B cell (primary cell): ENCODE measurements around the gene DIS3L. TPM values are rescaled to one million over a fixed set of nuclear protein-coding genes. Genes with fewer than 3 reads are reported as not detected.

ENCODE experiments used
- ATAC-seq: fragments of 200-7000 bp; cut with Tn5 transposase; one replicate; pipeline ENCODE4 v1.10.0; 2021; ENCODE audit warnings: low read depth, mild to moderate bottlenecking, moderate number of reproducible peaks, moderate library complexity
- CTCF ChIA-PET: fragments of 350-600 bp; sonication (Branson Sonifier 250); formaldehyde crosslinking; loops from one replicate; lab custom pipeline; 2021; ENCODE audit warnings: antibody characterized with exemption, inconsistent platforms; lab: Charles Lee
- POLR2A ChIA-PET: fragments of 350-600 bp; sonication (Branson Sonifier 250); formaldehyde crosslinking; loops from one replicate; lab custom pipeline; 2021; ENCODE audit warnings: antibody characterized with exemption; lab: Charles Lee
- DNase-seq: peaks from one replicate; pipeline ENCODE4 v3.0.0; 2013
- H2AFZ ChIP-seq: 2 replicates; pipeline ENCODE4 v1.6.1; 2012; ENCODE audit warnings: mild to moderate bottlenecking, low read depth, low read length; ENCODE audit not compliant: insufficient read depth, poor library complexity, severe bottlenecking
- H3K27ac ChIP-seq, 2 donors: 1 replicate in 1 of 2; 2 replicates in 1 of 2; pipeline ENCODE4 v1.5.1; 2012 to 2013; ENCODE audit warnings: low read length in 2 of 2, mild to moderate bottlenecking in 2 of 2, moderate library complexity in 1 of 2
- H3K27me3 ChIP-seq, 4 experiments: fragments of 200-600 bp in 1 of 4; sonication (generic) in 1 of 4; replicated peaks in 1 of 4; 1 replicate in 2 of 4; 2 replicates in 2 of 4; pipeline versions ENCODE4 v1.6.1 to v1.7.0; 2013 to 2016; ENCODE audit warnings: low read length in 3 of 4, mild to moderate bottlenecking in 2 of 4, mixed read lengths in 1 of 4, moderate library complexity in 1 of 4; ENCODE audit not compliant: insufficient read depth in 4 of 4, control insufficient read depth in 3 of 4; ENCODE audit errors: control extremely low read depth in 1 of 4
- H3K36me3 ChIP-seq, 2 experiments: replicated peaks in 1 of 2; 1 replicate in 1 of 2; 2 replicates in 1 of 2; pipeline versions ENCODE4 v1.6.1 to v1.7.1; 2013; ENCODE audit warnings: low read length in 1 of 2; ENCODE audit not compliant: insufficient read depth in 2 of 2, control insufficient read depth in 1 of 2; ENCODE audit errors: control extremely low read depth in 1 of 2, extremely low read depth in 1 of 2
- H3K4me1 ChIP-seq, 2 donors: fragments of 200-600 bp in 1 of 2; sonication (generic) in 1 of 2; 1 replicate in 1 of 2; 2 replicates in 1 of 2; pipeline versions ENCODE4 v1.5.1 to v1.6.1; 2013 to 2017; ENCODE audit warnings: low read length in 2 of 2; ENCODE audit not compliant: control insufficient read depth in 2 of 2, insufficient read depth in 2 of 2
- H3K4me2 ChIP-seq: replicated peaks from 2 replicates; pipeline ENCODE3; 2012; ENCODE audit warnings: mild to moderate bottlenecking, low read depth, low read length; ENCODE audit not compliant: poor library complexity, severe bottlenecking
- H3K4me3 ChIP-seq, 5 experiments: fragments of 200-600 bp in 1 of 5; sonication (generic) in 1 of 5; 1 replicate in 3 of 5; 2 replicates in 2 of 5; pipeline versions ENCODE4 v1.5.1 to v1.7.0; 2011 to 2016; ENCODE audit warnings: low read length in 4 of 5, mild to moderate bottlenecking in 4 of 5, low read depth in 2 of 5, control low read depth in 1 of 5, moderate library complexity in 1 of 5; ENCODE audit not compliant: insufficient read depth in 1 of 5; ENCODE audit errors: control extremely low read depth in 1 of 5, extremely low read depth in 1 of 5
- H3K79me2 ChIP-seq: fragments of 200-600 bp; sonication (generic); one replicate; pipeline ENCODE4 v1.6.0; 2016; ENCODE audit warnings: low read length; ENCODE audit not compliant: control insufficient read depth, insufficient read depth
- H3K9ac ChIP-seq: fragments of 200-600 bp; sonication (generic); 2 replicates; pipeline ENCODE4 v1.6.1; 2017; ENCODE audit warnings: mild to moderate bottlenecking, low read length, moderate library complexity
- H3K9me3 ChIP-seq, 3 donors: one replicate each; pipeline versions ENCODE4 v1.6.1 to v1.7.1; 2013; ENCODE audit warnings: low read length in 2 of 3; ENCODE audit not compliant: control insufficient read depth in 2 of 3, insufficient read depth in 1 of 3; ENCODE audit errors: control extremely low read depth in 1 of 3
- H4K20me1 ChIP-seq: 2 replicates; pipeline ENCODE4 v1.6.0; 2012; ENCODE audit warnings: mild to moderate bottlenecking, low read length; ENCODE audit not compliant: insufficient read depth, control insufficient read depth, poor library complexity, severe bottlenecking
- H3K27ac Mint-ChIP-seq: one replicate; pipeline ENCODE4 v1.8.0; 2021; ENCODE audit warnings: mixed read lengths
- H3K27me3 Mint-ChIP-seq: one replicate; pipeline ENCODE4 v1.8.0; 2021; ENCODE audit warnings: mixed read lengths
- H3K4me1 Mint-ChIP-seq: one replicate; pipeline ENCODE4 v1.8.0; 2021; ENCODE audit warnings: mixed read lengths
- H3K4me3 Mint-ChIP-seq: one replicate; pipeline ENCODE4 v1.8.0; 2021; ENCODE audit warnings: mixed read lengths
- H3K9me3 Mint-ChIP-seq: one replicate; pipeline ENCODE4 v1.8.0; 2022; ENCODE audit warnings: mixed read lengths; ENCODE audit not compliant: insufficient read depth
- CTCF ChIP-seq: fragments of 200-600 bp; IDR thresholded peaks from one replicate; pipeline ENCODE4 v1.8.0; 2022; ENCODE audit warnings: antibody characterized with exemption, mild to moderate bottlenecking
- EZH2 ChIP-seq: IDR thresholded peaks from 2 replicates; pipeline ENCODE4 v1.6.1; 2012; ENCODE audit warnings: borderline replicate concordance, low read depth, mild to moderate bottlenecking, moderate library complexity, low read length; ENCODE audit not compliant: insufficient read depth, poor library complexity, severe bottlenecking
- WGBS: methylation state at CpG from one replicate; pipeline ENCODE4 v1.1.5; 2013; ENCODE audit warnings: missing lambda C conversion rate; ENCODE audit not compliant: insufficient coverage; 5-methylcytosine and 5-hydroxymethylcytosine counted together
- intact Hi-C: fragments of 100-400 bp; cut with micrococcal nuclease; formaldehyde crosslinking; loops from one replicate; pipeline ENCODE4 v1.10.0; 2022
- polyA plus RNA-seq: library from polyadenylated mRNA; depleted of rRNA; stranded (reverse); fragments of >200 nt; gene quantifications from 2 replicates; pipeline ENCODE4 v1.2.3, GENCODE V29; 2012
- total RNA-seq, 2 donors: library from RNA; stranded (reverse); fragments of 120-200 nt in 1 of 2; gene quantifications; 1 replicate in 1 of 2; 2 replicates in 1 of 2; pipeline versions ENCODE4 v1.2.3 to v1.2.4, GENCODE V29; 2013 to 2022

Gene DIS3L
- total and polyA plus RNA-seq, 2 donors (not counting 1 experiment from before 2014, with no cell fraction given): 13.2 to 43.9 TPM

GRCh38 chr15:66292571-66293418 lies 573 bp upstream of the DIS3L start:
- Histone ChIP-seq H2AFZ (peak overlapping the region; percentile 99), H3K9me3 (no peaks in the 10 kb centered on the region), H3K36me3 (no peaks in the 10 kb centered on the region), H3K9ac (peak overlapping the region; percentile 87), H3K4me2 (peak overlapping the region; percentile 77), H3K4me3 (peak overlapping the region; percentile 50 to 90 (median 61)), H3K27me3 (no peaks in the 10 kb centered on the region), H4K20me1 (no peaks in the 10 kb centered on the region), H3K4me1 (peaks cover 20 to 26% of the 10 kb centered on the region in 2 donors), H3K79me2 (peaks cover 41% of the 10 kb centered on the region), H3K27ac (peak overlapping the region; percentile 92 to 93)
- Mint-ChIP-seq H3K27me3 (no peaks in the 10 kb centered on the region), H3K9me3 (no peaks in the 10 kb centered on the region), H3K4me1 (peaks cover 32% of the 10 kb centered on the region), H3K4me3 (peak overlapping the region; percentile 85), H3K27ac (peak overlapping the region; percentile 93)
- ChIA-PET CTCF (interaction anchor here (1.0 to 1.2 kb wide), 4 partner anchors 62 to 208 kb away, joined by 3 to 5 read pairs (median 4); partner anchors contain the start of gene SNAPC5), POLR2A (interaction anchor here (1.0 to 1.2 kb wide), 3 partner anchors 206 to 424 kb away, joined by 3 to 5 read pairs (median 4); partner anchors contain the start of genes RAB11A, RPL4, SNAPC5 and ZWILCH)
- intact Hi-C loops: loop anchor here (2.0 kb wide), 2 partner anchors 94 to 204 kb away; partner anchors contain the start of genes MAP2K1 and SNAPC5
- WGBS: 0% methylated on average over 7 of the region's 22 CpGs
- no peak for ATAC-seq
- DNase-seq: no peak
- TF ChIP-seq CTCF: no peak
- TF ChIP-seq EZH2: no peak
